Endometrial microvascular endothelial cells (primary cell): ENCODE results near the gene TMOD4. TPM values are rescaled to one million over a fixed set of nuclear protein-coding genes. Genes with fewer than 3 reads are reported as not detected.

Experiments used
- in situ Hi-C: cut with HindIII; loops from 2 replicates; pipeline ENCODE4 v1.10.0; 2017; ENCODE audit warnings: low sequenced_read_pairs, low pct_unique_long_range_greater_than_20kb; ENCODE audit errors: inconsistent ontology term
- total RNA-seq: library from RNA; depleted of rRNA; stranded (reverse); fragments of >200 nt; gene quantifications from one replicate; pipeline ENCODE4 v1.2.3, GENCODE V29; 2015; ENCODE audit errors: inconsistent ontology term

TMOD4 gene
- total RNA-seq, 1 donor from 2014 or later = not detected

DNA sequence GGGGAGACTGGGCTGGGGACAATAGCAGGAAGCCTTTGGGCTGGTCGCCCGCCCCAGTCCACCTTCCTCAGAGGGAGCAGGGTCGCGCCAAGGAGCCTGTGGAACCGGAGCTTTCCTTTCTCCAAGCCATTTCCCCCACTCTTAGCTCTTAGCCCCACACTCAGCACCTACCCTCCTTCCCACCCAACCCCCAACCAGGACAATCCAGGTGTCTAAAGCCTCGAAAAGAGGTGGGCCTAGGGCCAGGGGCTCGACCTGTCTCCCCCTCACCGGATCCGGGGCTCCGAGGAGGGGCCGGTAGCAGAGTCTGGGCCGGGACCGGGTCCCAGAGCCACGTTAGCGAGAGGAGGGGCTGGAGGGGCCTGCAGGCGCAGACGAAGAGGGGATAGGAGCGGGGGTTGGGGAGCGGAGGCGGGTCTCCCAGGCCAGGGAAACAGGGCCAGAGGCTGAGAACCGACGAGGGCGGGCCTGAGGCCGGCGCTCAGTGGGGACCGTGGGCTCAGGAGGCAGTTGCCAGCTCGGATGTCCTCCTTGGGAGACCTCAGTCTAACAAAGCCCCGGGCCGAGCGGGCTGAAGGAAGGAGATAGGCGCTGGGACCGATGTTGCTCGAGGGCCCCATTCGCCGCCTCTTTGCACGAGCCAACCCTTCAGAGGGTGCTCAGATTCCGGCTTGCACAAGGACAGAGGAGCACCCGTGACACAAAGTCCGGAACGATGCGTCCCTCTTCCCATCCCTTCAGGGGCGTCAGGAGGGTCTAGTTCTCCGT, 30.3 kb downstream of the TMOD4 start:
- in situ Hi-C loops = no loop called here

GRCh38 chr1:151144474-151145303, 31.1 kb downstream of the TMOD4 start:
- in situ Hi-C loops = no loop called here

DNA sequence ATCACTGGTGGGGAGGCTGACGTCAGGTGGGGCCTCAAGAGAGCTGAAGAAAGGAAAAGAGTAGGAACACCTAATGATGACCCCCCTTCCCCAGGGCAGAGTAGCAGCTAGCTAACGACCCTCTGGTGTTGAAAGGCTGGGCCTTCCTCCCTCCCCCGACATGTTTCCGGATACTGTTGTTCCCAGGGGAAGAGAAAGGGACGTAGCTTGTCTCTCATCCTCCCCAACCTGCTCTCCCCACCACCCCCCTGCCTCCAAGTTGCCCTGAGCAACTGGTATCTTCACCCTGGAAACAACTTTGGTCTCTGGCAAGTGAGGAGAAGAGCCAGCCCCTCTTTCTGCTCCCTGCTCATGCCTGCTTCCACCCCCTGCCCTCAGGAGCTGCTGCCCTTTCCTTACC, 31.8 kb downstream of the TMOD4 start:
- in situ Hi-C loops = no loop called here

GRCh38 chr1:151143057-151143435, 32.7 kb downstream of the TMOD4 start:
- in situ Hi-C loops = no loop called here

DNA sequence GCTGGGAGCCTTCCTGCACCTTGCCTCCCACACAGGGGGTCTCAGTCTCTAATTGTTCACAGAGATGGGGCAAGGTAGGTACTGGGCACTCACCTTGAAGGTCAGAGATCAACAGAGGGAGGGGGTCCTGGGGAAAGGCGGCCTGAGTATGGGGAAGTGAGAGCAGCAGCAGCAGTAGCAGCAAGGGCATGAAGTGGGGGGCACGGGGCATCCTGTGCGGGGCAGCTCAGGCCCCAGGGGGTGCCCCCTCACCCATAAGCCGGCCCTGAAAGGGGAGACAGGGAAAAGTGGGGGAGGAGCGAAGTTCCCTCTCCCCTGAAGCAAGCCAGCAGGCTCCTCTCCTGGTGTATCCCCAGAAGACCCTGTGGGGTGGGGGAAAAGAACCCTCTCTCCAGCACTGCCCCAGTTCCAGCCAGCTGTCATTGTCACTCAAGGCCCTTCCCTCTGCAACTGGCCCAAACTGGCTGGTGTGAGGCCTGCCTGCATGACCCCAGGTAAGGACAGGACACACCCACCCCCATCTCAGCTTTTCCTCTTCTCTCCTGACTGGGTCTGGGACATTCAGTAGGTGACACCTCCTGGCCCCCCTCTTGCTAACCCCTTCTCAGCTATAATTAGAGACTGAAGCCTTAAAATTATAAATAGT, 33.2 kb downstream of the TMOD4 start:
- in situ Hi-C loops = no loop called here

DNA sequence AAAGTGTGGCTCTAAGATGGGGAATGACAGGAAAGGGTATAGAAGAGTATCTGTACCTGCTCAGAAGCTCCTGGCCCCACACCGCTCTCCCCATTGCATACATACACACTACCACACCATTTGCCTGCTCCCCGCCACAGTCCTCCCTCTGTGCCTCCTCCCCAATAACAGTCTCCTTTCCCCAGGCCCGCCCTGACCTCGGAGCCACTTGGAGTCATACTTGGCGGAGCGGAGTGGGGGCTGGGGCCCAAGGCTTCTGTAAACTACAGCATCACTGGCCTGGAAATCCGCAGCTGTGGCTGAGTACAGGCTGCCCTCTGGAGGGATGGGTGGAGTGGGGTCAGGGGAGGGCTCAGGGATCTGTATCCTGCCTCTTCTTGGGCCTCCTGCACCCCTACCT, 38.0 kb downstream of the TMOD4 start:
- in situ Hi-C loops = no loop called here

DNA sequence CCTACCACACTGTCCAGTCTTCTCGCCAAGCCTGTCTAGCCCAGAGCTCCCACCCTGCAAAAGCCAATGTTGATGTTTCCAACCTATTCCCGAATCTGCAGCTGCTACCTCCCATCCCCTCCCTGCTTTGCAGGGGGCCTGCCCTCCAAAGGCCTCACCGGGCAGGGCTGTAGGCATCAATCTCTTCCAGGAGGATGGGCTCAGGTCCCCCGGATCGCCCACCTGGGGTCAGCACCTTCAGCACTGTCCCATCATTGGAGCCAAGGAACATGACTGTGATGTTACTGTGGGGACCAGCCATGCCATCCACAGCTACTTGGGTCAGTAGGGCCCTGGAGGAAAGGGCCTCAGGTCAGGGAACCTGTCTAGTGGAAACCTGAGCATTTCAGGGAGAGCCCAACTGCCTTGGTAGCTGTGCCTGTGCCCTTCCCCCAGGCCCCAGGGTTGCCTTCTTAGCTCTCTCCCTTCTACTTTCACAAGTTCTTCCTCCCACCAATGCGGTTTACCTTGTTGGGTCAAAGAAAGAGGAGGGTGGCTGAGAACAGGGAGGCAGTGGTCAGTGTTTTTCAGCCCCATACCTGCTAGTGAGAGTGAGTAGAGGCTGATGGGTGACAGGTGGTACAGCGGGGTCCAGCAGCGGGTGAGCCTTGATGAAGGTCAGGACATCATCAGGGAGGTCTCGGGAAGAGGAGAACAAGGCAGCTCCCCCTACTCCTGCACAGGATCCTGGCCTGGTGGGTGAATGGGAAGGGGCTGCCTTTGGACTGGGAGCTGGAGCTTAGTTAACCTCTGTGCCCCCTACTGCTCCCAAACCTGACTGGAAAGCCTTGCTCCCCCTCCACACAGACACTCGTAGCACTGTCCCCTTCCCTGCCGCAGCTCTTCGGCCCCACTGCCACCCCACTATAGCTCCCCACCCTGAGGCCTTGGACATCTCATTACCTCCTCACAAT, 40.1 kb downstream of the TMOD4 start:
- in situ Hi-C loops = no loop called here

- in situ Hi-C loops = no loop called here
Observed at GRCh38 chr1:151134991-151135390, 40.8 kb downstream of the TMOD4 start.

DNA sequence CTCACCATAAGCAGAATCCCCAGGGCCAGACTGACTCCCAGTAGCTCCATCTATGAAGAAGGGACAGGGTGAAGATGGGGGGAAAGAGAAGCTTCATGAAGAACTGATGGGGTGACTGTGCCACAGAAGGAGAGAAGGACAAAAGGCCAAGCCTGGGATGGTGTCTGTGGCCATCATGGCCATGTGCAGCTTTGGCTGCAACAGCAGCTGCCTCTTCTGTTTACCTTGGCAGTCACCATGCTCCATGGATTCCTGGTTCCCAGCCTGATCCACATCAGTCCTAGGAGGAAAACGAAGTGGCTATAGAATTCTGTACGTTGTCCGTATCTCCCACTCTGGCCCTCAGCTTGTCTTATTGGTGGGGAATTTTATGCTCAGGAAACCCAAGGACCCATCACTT, 41.4 kb downstream of the TMOD4 start:
- in situ Hi-C loops = no loop called here

DNA sequence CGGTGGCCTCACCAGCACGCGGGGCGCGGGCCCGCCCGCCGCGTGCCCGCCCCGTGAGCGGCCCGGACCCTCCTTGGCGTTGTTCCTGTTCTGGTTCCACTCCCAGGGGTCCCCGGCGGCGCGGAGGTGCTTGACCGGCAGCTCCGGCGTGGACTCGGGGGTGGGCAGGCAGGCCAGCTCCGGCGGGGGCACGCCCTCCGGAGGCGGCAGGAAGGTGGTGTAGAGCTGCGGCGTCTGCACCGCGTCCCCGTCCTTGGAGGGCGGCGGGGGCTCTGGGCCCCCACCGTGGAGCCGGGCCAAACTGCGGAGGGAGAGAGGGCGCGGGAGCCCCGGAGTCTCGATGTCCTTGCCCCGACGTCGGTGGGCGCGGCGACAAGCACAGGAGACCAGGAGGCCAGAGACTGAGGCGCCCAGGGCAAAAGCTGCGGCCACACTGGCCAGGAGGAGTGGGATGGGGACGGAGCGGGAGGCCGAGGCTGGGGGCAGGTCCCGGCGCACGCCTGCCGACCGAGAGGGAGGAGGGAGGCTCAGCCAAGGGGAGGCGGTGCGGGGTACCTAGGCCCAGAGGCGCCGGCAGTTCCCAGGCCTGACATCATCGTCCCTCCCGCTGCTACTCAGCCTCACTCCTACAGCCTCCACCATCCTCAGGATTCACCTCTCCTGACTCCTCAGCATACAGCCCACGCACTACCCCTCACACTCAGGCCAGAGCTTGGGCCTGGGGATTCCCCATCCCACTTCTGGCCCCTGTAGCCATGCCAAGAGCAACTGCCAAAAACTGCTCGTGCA, 42.6 kb downstream of the TMOD4 start:
- in situ Hi-C loops = no loop called here

DNA sequence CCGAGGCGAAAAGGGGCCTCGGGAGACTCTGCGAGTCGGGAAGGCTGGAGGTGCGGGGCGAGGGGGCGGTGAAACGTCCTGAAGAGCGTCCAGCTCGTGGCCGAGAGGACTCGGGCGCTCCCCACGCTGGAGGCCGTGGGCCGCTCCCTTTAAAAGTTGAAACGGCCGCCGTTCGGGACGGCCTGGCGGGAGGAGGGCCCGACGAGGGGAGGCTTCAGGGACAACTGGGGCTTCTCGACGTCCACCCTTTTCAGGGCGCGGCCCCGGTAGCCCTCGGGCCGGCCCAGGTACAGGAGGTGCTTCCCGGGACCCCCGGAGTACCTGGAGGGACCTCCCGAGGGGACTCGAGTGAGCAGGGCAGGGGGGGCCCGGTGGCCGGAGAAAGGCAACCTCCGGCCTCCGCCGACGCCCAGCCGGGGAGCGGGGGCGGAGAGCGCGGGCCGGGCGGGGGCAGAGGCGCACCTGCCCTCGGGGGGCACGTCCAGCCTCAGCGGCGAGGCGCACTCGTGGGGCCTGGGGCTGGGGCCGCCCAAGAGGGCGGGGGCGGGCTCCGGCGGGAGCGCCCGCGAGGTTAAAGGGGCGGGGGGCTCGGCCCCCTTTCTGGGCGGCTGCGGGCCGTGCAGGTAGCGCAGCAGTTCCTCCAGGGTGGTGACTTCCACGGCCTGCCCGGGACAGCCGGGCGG, 43.3 kb downstream of the TMOD4 start:
- in situ Hi-C loops = no loop called here

DNA sequence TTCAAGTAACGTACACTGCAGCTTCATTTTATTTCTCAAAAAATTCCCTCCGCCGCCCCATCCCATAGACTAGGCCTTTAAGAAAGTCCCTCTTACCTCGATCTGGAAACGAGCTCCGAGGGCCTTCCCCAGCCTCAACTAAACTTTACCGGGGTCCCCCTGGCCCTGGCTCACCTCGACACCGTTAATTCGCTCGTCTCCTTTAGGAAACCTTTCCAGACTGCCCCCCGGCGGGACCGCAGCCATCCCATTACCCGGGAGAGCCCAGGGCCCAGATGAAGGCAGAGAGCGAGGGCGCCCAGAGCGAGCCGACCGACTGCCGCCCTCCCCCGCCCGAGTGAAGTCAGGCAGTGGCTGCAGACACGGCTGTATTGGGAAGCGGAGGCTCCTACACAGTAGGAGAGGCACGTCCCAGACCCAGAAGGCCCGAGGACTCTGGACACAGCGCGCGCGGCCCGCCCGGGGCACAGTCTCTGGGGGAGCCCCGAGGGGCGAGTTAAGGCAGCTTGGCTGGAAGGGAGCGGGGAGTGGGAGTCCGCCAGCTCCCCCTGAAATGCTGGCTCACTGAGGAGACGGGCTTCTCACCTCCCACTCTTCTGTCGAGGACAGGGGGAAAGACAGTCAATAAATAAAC, 44.0 kb downstream of the TMOD4 start:
- in situ Hi-C loops = no loop called here

GRCh38 chr1:151130987-151131586, 44.7 kb downstream of the TMOD4 start:
- in situ Hi-C loops = no loop called here

DNA sequence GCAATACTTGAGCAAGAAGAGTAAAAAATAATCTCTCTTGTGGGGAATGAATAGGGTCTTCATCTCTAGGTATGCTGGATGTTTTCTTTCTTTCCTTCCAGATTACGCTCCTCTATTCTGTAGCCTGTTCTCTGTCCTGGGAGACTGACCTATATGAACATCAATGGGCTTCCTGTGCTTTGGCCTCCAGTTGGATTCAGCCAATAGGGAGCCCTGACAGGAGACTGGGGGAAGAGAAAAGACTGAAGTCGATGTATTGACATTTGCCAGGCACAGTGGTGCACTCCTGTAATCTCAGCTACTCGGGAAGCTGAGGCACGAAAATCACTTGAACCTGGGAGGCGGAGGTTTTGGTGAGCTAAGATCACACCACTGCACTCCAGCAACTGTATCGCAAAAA, 47.0 kb downstream of the TMOD4 start:
- in situ Hi-C loops = no loop called here

GRCh38 chr1:151124763-151125403, 50.9 kb downstream of the TMOD4 start:
- in situ Hi-C loops = no loop called here
